GM12875 (cell line): ENCODE results near the gene TAF3.

Source experiments
- H3K4me3 ChIP-seq: one replicate; pipeline ENCODE4 v1.5.1; 2011; ENCODE audit warnings: low read depth, low read length, control low read depth
- TF ChIP-seq, protein P1 (sequence below): IDR thresholded peaks from 2 replicates; pipeline ENCODE4 v1.5.1; 2011; ENCODE audit warnings: low read depth, mild to moderate bottlenecking, control low read depth, inconsistent platforms, low read length, moderate library complexity, borderline replicate concordance; ENCODE audit not compliant: insufficient read depth

TAF3 gene

GRCh38 chr10:7908541-7909210 is 90.4 kb downstream of the TAF3 start:
- no peak overlapping the region for H3K4me3 ChIP-seq
- TF ChIP-seq, protein P1, sequence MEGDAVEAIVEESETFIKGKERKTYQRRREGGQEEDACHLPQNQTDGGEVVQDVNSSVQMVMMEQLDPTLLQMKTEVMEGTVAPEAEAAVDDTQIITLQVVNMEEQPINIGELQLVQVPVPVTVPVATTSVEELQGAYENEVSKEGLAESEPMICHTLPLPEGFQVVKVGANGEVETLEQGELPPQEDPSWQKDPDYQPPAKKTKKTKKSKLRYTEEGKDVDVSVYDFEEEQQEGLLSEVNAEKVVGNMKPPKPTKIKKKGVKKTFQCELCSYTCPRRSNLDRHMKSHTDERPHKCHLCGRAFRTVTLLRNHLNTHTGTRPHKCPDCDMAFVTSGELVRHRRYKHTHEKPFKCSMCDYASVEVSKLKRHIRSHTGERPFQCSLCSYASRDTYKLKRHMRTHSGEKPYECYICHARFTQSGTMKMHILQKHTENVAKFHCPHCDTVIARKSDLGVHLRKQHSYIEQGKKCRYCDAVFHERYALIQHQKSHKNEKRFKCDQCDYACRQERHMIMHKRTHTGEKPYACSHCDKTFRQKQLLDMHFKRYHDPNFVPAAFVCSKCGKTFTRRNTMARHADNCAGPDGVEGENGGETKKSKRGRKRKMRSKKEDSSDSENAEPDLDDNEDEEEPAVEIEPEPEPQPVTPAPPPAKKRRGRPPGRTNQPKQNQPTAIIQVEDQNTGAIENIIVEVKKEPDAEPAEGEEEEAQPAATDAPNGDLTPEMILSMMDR = no peak

- no peak overlapping the region for H3K4me3 ChIP-seq
- TF ChIP-seq, protein P1 = no peak
Observed at GRCh38 chr10:7913126-7913872, 95.0 kb downstream of the TAF3 start.

- TF ChIP-seq, protein P1 = no peak
- H3K4me3 ChIP-seq = no peak overlapping the region
Observed at GRCh38 chr10:7915923-7916536, 97.7 kb downstream of the TAF3 start.

GRCh38 chr10:7917736-7918135 is 99.4 kb downstream of the TAF3 start:
- TF ChIP-seq, protein P1 = no peak
- no peak overlapping the region for H3K4me3 ChIP-seq

- TF ChIP-seq, protein P1 = no peak
Observed at GRCh38 chr10:7922707-7923106, 104.4 kb downstream of the TAF3 start.

DNA sequence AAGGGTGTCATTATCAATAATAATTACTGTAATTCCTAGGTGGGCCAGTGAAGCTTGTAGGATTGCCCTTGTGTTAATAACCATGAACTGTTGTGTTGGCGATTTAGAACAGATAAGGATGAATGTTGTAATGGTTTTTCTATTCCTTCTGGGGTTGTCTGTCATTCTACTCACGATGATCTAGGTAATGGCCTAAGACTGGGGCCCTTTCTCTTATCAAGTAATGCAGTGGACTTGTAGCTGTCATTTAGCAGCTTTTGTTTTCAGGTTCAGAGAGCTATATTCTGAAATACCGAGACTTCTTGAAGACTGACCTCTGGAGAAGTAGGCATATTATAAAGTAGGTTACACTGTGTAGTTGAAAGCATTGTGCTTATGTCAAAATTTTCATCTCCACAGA is 110.2 kb downstream of the TAF3 start:
- TF ChIP-seq, protein P1 = no peak
- no peak overlapping the region for H3K4me3 ChIP-seq

More at GRCh38 chr10:7922707-7923106, 104.4 kb downstream of the TAF3 start:
- no peak overlapping the region for H3K4me3 ChIP-seq
